Panc1 (cell line): Measurements from ENCODE around the gene BCL3. TPM values are rescaled to one million over a fixed set of nuclear protein-coding genes. Genes with fewer than 3 reads are reported as not detected.

Experiments used
- ATAC-seq: fragments of 200-7000 bp; cut with Tn5 transposase; 2 replicates; pipeline ENCODE4 v1.9.1; 2020; ENCODE audit warnings: mild to moderate bottlenecking, moderate library complexity
- BruUV-seq: library from RNA; stranded (reverse); fragments of 400-500 nt; replicated peaks from 2 replicates; lab custom pipeline; 2021; lab: Mats Ljungman, UMichigan
- CTCF ChIA-PET: fragments of 300-600 bp; sonication (Branson Sonifier 250); formaldehyde crosslinking; loops from one replicate; lab custom pipeline; 2022; ENCODE audit warnings: antibody characterized with exemption; lab: Charles Lee
- POLR2A ChIA-PET: fragments of 300-600 bp; sonication (Branson Sonifier 250); formaldehyde crosslinking; loops from one replicate; lab custom pipeline; 2022; ENCODE audit warnings: antibody characterized with exemption; lab: Charles Lee
- DNase-seq: peaks from one replicate; pipeline ENCODE4 v3.0.0-alpha.2; 2010; ENCODE audit warnings: low read depth, low spot score
- H3K27ac ChIP-seq: 2 replicates; pipeline ENCODE4 v1.5.1; 2011; ENCODE audit warnings: mild to moderate bottlenecking, low read length, inconsistent platforms
- H3K27me3 ChIP-seq: fragments of 200-500 bp; sonication (Bioruptor generic); 2 replicates; pipeline ENCODE4 v1.6.0; 2014; ENCODE audit warnings: low read length, inconsistent platforms; ENCODE audit not compliant: control insufficient read depth, insufficient read depth
- H3K36me3 ChIP-seq: fragments of 200-500 bp; sonication (Bioruptor generic); 2 replicates; pipeline ENCODE4 v1.5.1; 2014; ENCODE audit warnings: inconsistent platforms, mild to moderate bottlenecking, low read length, moderate library complexity; ENCODE audit not compliant: control insufficient read depth, insufficient read depth
- H3K4me1 ChIP-seq: 2 replicates; pipeline ENCODE4 v1.5.1; 2011; ENCODE audit warnings: inconsistent platforms, mild to moderate bottlenecking, low read length, moderate library complexity; ENCODE audit not compliant: control insufficient read depth, insufficient read depth
- H3K4me3 ChIP-seq, 2 experiments: 2 replicates each; pipeline ENCODE4 v1.5.1; 2011 to 2012; ENCODE audit warnings: low read depth in 2 of 2, low read length in 2 of 2, mild to moderate bottlenecking in 2 of 2, inconsistent platforms in 1 of 2, moderate library complexity in 1 of 2
- H3K9me3 ChIP-seq: fragments of 200-500 bp; sonication (Bioruptor generic); 2 replicates; pipeline ENCODE4 v1.5.1; 2014; ENCODE audit warnings: low read depth, mild to moderate bottlenecking, inconsistent platforms, low read length, moderate library complexity; ENCODE audit not compliant: control insufficient read depth, insufficient read depth
- POLR2AphosphoS5 ChIP-seq: IDR thresholded peaks from 2 replicates; pipeline ENCODE4 v1.6.1; 2012; ENCODE audit warnings: mild to moderate bottlenecking, low read depth, low read length, moderate library complexity
- REST ChIP-seq, 2 experiments: IDR thresholded peaks; 2 replicates each; pipeline ENCODE4 v1.6.1; 2011 to 2012; ENCODE audit warnings: low read depth in 2 of 2, control low read depth in 1 of 2, low read length in 1 of 2, mild to moderate bottlenecking in 1 of 2, moderate library complexity in 1 of 2; ENCODE audit not compliant: insufficient read depth in 1 of 2
- SIN3A ChIP-seq: IDR thresholded peaks from 2 replicates; pipeline ENCODE4 v1.6.1; 2012; ENCODE audit warnings: low read depth, mild to moderate bottlenecking, low read length, moderate library complexity, borderline replicate concordance; ENCODE audit not compliant: insufficient read depth
- TCF7L2 ChIP-seq: IDR thresholded peaks from 2 replicates; pipeline ENCODE4 v1.6.1; 2011; ENCODE audit warnings: mild to moderate bottlenecking, low read depth, low read length, inconsistent platforms
- in situ Hi-C: cut with HindIII; loops from 2 replicates; pipeline ENCODE4 v1.10.0; 2016; ENCODE audit warnings: low sequenced_read_pairs, low pct_unique_long_range_greater_than_20kb
- intact Hi-C: fragments of 100-400 bp; cut with micrococcal nuclease; formaldehyde crosslinking; loops from one replicate; pipeline ENCODE4 v1.10.0; 2022; ENCODE audit not compliant: unreplicated experiment
- total RNA-seq: library from RNA; stranded (reverse); gene quantifications from one replicate; pipeline ENCODE4 v1.2.1, GENCODE V29; 2021; ENCODE audit not compliant: unreplicated experiment
- TF ChIP-seq, protein P1 (sequence below): fragments of 450-650 bp; IDR thresholded peaks from 2 replicates; pipeline ENCODE4 v1.5.1; 2017; ENCODE audit warnings: mild to moderate bottlenecking

Gene BCL3
- total RNA-seq, 1 experiment from 2014 or later, result 48.5 TPM

DNA sequence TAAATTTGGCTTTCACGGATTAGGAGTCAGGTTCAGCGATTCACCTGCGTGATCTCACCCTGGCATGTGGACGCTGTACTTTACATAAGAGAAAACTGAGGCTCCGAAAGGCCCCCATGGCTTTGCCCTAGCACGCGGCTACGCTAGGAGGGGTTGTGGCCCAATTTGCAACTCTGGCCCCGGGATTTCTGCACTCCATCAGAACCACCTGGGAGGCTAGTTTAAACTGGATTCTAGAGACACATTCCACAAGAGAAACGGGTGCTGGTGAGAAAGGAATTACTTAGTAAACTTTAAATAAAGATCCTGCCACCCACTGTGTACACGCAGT, 6.2 kb downstream of the BCL3 start:
- no peak for DNase-seq
- Histone ChIP-seq H3K4me1 (peaks cover 48% of the 10 kb centered on the region), H3K9me3 (no peaks in the 10 kb centered on the region), H3K27me3 (no peaks in the 10 kb centered on the region), H3K4me3 (no peak overlapping the region; a peak in 1 of 4 replicates), H3K27ac (peak overlapping the region; percentile 78), H3K36me3 (no peaks in the 10 kb centered on the region; the same call in 1 of the 2 replicates)
- no TSS peak for BruUV-seq
- ChIA-PET POLR2A (no interaction called here), CTCF (interaction anchor here (1.1 kb wide), 1 partner anchor 31 kb away, joined by 3 read pairs; no protein-coding TSS in a partner anchor)
- ATAC-seq, result no peak
- intact Hi-C loops (no loop called here), in situ Hi-C loops (no loop called here)
- no peak for TF ChIP-seq REST (IDR thresholded peaks at IDR 0.05; ENCODE audit: insufficient read depth in 1 of 2, low read depth in 2 of 2, low read length in 1 of 2)
- no peak for TF ChIP-seq POLR2AphosphoS5
- TF ChIP-seq SIN3A, result no peak
- no peak for TF ChIP-seq TCF7L2

- Histone ChIP-seq H3K27me3 (no peaks in the 10 kb centered on the region), H3K27ac (peak overlapping the region; percentile 78), H3K9me3 (no peaks in the 10 kb centered on the region), H3K4me1 (peaks cover 48% of the 10 kb centered on the region), H3K4me3 (no peak overlapping the region), H3K36me3 (no peaks in the 10 kb centered on the region)
- no peak for TF ChIP-seq REST (IDR thresholded peaks at IDR 0.05; ENCODE audit: insufficient read depth in 1 of 2, low read depth in 2 of 2, low read length in 1 of 2)
- no peak for TF ChIP-seq POLR2AphosphoS5
- TF ChIP-seq TCF7L2, result no peak
- TF ChIP-seq, protein P1, sequence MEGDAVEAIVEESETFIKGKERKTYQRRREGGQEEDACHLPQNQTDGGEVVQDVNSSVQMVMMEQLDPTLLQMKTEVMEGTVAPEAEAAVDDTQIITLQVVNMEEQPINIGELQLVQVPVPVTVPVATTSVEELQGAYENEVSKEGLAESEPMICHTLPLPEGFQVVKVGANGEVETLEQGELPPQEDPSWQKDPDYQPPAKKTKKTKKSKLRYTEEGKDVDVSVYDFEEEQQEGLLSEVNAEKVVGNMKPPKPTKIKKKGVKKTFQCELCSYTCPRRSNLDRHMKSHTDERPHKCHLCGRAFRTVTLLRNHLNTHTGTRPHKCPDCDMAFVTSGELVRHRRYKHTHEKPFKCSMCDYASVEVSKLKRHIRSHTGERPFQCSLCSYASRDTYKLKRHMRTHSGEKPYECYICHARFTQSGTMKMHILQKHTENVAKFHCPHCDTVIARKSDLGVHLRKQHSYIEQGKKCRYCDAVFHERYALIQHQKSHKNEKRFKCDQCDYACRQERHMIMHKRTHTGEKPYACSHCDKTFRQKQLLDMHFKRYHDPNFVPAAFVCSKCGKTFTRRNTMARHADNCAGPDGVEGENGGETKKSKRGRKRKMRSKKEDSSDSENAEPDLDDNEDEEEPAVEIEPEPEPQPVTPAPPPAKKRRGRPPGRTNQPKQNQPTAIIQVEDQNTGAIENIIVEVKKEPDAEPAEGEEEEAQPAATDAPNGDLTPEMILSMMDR, result no peak
- no peak for TF ChIP-seq SIN3A
- POLR2A ChIA-PET, result no interaction called here
- ATAC-seq, result no peak
- CTCF ChIA-PET, result interaction anchor here (1.1 kb wide), 1 partner anchor 31 kb away, joined by 3 read pairs; no protein-coding TSS in a partner anchor
- in situ Hi-C loops (no loop called here), intact Hi-C loops (no loop called here)
- DNase-seq, result no peak
- no TSS peak for BruUV-seq
Measured at GRCh38 chr19:44755219-44755618, 6.7 kb downstream of the BCL3 start.
